ENCODE data around the gene UGT8.
A peak's percentile ranks its signal among the peaks of the same experiment; 100 is the strongest.
"Not testable (repeated sequence)": the region's sequence is repeated elsewhere in the genome, so short reads cannot be mapped to it uniquely, and the experiment has no call there.

The UGT8 gene

DNA sequence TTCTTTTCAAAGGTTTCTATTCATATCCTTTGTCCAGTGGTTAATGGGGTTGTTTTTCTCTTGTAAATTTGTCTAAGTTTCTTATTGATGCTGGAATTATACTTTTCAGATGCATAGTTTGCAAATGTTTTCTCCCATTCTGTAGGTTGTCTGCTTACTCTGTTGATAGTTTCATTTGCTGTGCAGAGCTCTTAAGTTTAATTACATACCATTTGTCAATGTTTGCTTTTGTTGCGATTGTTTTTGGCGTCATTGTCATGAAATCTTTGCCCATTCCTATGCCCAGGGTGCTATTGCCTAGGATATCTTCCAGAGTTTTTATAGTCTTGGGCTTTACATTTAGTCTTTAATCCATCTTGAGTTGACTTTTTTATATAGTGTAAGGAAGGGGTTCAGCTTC, 21.2 kb upstream of the UGT8 start:
- TF ChIP-seq ZFX (IDR thresholded peaks at IDR 0.05), result no peak
- TF ChIP-seq, protein P1, sequence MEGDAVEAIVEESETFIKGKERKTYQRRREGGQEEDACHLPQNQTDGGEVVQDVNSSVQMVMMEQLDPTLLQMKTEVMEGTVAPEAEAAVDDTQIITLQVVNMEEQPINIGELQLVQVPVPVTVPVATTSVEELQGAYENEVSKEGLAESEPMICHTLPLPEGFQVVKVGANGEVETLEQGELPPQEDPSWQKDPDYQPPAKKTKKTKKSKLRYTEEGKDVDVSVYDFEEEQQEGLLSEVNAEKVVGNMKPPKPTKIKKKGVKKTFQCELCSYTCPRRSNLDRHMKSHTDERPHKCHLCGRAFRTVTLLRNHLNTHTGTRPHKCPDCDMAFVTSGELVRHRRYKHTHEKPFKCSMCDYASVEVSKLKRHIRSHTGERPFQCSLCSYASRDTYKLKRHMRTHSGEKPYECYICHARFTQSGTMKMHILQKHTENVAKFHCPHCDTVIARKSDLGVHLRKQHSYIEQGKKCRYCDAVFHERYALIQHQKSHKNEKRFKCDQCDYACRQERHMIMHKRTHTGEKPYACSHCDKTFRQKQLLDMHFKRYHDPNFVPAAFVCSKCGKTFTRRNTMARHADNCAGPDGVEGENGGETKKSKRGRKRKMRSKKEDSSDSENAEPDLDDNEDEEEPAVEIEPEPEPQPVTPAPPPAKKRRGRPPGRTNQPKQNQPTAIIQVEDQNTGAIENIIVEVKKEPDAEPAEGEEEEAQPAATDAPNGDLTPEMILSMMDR (conservative IDR thresholded peaks at IDR 0.05), result no peak
- H3K27ac ChIP-seq, result no peak overlapping the region

DNA sequence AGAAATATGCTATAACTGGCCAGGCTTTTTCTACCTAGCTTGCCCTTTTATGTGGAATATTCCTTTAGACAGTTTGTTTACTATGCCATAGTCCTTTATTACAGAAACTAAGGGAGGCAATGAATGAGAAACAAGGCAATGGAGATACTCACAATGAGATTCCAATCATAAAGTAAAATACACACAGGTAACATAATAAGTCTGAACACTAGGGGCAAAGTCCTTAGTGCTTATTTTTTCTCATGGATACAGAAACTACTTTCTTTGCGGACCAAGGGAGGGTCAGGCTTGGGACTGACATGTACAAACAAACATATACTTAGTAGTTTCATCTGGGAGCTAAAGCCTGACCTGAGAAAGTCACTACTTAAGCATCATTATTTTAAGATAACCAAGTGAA, 16.0 kb upstream of the UGT8 start:
- no peak overlapping the region for H3K27ac ChIP-seq
- TF ChIP-seq ZFX (IDR thresholded peaks at IDR 0.05), result no peak
- TF ChIP-seq, protein P1 (conservative IDR thresholded peaks at IDR 0.05), result no peak

DNA sequence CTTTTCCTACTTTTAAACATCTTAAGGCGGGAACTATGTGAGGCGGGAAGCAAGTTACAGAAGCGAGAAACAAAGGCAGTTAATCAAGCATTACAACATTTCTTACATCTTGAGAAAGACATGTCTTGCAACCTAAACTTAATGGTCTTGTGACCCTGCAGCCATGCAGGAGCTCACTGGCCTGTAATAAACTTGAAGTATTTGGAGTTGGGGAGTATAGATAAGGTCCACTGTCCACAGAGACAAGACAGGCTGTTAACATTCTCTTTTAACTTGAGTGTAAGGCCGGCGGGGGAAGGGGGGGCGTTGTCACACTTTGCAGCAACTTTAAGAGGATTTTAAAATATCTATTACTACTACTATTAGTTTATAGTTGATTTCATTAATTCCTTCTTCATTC, 10.3 kb upstream of the UGT8 start:
- TF ChIP-seq ZFX (IDR thresholded peaks at IDR 0.05), result no peak
- TF ChIP-seq, protein P1 (conservative IDR thresholded peaks at IDR 0.05), result no peak
- no peak overlapping the region for H3K27ac ChIP-seq

DNA sequence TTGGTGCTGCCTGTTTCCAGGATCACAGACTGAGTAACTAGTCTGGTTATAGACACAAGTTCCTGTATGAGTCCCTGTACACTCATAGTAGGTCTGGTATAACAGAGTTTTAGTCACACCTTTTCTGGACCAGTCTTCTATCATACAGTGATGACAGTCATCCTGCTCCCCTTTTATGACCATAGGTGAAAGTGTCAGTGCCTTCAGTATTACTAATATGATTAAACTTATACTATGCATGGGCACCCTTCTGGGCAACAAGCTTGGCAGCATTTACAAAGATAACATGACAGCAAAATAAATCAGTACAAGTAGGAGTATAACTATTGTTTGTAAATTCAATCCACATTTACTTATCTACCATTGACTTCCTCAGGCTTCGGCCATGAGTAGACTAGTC, 8.2 kb upstream of the UGT8 start:
- not testable (repeated sequence) for H3K27ac ChIP-seq

DNA sequence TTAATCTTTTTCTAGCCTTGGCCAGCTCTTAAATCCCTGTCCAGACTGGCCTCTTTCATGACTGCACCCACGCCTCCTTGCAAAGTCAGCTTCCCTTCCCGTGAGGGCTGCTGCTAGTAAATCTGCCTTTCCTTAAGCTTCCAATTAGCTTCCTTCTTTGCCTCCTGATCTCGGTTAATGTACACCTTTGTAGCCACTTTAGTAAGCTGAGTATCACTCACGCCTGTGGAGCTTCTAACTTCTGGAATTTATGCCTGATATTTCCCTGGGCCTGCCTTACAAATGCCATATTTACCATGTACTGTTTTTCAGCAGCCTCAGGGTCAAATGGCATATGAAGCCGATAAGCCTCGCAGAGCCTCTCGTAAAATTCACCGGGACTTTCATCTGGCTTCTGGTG, 5.1 kb upstream of the UGT8 start:
- peak overlapping the region; percentile 41 for H3K27ac ChIP-seq
- TF ChIP-seq, protein P1 (conservative IDR thresholded peaks at IDR 0.05), result no peak
- no peak for TF ChIP-seq ZFX (IDR thresholded peaks at IDR 0.05)

DNA sequence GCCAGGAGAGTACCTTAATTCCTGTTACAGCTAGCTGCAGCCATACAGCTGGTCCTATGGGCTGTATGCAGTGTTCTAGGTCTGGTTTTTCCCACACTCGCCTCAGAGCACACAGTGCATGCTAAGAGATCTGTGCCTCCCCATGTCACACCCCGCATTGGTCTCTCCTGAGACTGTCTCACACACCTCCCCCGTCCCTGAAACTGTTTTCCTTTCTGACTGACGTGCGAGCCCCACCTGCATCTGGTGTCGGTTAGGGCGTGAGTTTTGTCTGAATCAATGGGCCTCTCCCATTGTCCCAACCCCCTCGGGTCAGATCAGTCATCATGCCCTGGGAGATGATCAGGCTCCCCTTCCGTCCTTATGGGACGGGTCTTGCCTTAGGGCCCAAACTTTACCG, 3.4 kb upstream of the UGT8 start:
- no peak for TF ChIP-seq ZFX (IDR thresholded peaks at IDR 0.05)
- TF ChIP-seq, protein P1 (conservative IDR thresholded peaks at IDR 0.05), result no peak
- no peak overlapping the region; the same call in 1 of the 2 replicates for H3K27ac ChIP-seq

DNA sequence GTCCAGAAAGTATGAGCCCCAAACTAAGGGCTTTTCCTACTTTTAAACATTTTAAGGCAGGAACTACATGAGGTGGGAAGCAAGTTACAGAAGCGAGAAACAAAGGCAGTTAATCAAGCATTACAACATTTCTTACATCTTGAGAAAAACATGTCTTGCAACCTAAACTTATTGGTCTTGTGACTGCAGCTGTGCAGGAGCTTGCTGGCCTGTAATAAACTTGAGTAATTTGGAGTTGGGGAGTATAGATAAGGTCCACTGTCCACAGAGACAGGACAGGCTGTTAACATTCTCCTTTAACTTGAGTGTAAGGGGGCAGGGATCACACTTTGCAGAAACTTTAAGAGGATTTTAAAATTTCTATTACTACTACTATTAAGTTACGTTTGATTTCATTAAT, 2.7 kb upstream of the UGT8 start:
- no peak overlapping the region for H3K27ac ChIP-seq
- TF ChIP-seq, protein P1 (conservative IDR thresholded peaks at IDR 0.05), result no peak
- TF ChIP-seq ZFX (IDR thresholded peaks at IDR 0.05), result no peak

DNA sequence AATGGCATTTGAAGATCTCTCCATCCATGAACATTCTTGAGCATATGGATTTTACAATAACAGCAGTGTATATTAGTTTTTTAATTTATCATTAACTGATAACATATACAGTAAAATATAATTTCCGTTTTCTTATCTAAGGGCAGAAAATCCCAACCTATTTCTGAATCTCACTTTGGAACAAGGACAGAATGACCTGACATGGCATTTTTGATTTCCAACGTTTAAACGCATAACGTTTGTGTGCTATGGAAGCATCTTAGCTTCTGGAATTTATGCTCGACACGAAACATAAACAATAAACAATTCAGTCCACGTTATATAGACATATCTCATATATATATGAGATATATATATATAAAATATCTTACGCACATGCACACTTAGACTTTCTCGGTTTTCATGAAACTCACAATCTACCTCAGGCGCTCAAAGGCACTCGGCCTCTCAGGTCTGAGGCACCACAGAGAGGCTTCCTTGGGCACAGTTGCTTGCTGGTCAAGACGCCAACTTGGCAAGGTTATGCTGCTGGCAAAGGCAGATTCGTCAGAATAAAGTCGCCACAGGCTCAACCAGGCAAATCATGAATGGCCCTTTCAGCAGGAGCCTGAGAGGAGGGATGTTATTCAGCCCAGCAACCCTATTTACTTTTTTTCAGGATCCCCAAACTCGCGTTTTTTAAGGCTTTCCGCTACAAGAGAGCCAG, 1.0 kb upstream of the UGT8 start:
- no peak for TF ChIP-seq ZFX (IDR thresholded peaks at IDR 0.05)
- TF ChIP-seq, protein P1 (conservative IDR thresholded peaks at IDR 0.05), result no peak
- H3K27ac ChIP-seq, result peak overlapping the region; percentile 60; the same call in 1 of the 2 replicates
